Naive B cell (primary cell): Measurements from ENCODE around the gene HAT1. TPM values are rescaled to one million over a fixed set of nuclear protein-coding genes. Genes with fewer than 3 reads are reported as not detected.

Experiments
- ATAC-seq, 2 donors: fragments of 150-1000 bp; cut with Tn5 transposase; 2 replicates each; pipeline ENCODE4 v1.10.0; 2021; ENCODE audit warnings: low read depth in 2 of 2, mild to moderate bottlenecking in 2 of 2, moderate library complexity in 2 of 2
- DNase-seq: peaks from one replicate; pipeline ENCODE4 v3.0.0; 2022
- H3K27ac Mint-ChIP-seq, 6 donors: one replicate each; pipeline ENCODE4 v1.8.0; 2020 to 2022; ENCODE audit warnings: mild to moderate bottlenecking in 6 of 6, mixed read lengths in 6 of 6, moderate library complexity in 5 of 6, inconsistent platforms in 2 of 6
- H3K27me3 Mint-ChIP-seq, 3 donors: one replicate each; pipeline ENCODE4 v1.8.0; 2021 to 2022; ENCODE audit warnings: mixed read lengths in 3 of 3, mild to moderate bottlenecking in 1 of 3
- H3K36me3 Mint-ChIP-seq, 2 donors: one replicate each; pipeline ENCODE4 v1.8.0; 2020 to 2022; ENCODE audit warnings: mixed read lengths in 2 of 2, inconsistent platforms in 1 of 2, mild to moderate bottlenecking in 1 of 2
- H3K4me1 Mint-ChIP-seq, 3 donors: one replicate each; pipeline ENCODE4 v1.8.0; 2020 to 2022; ENCODE audit warnings: mixed read lengths in 3 of 3, inconsistent platforms in 1 of 3, mild to moderate bottlenecking in 1 of 3, moderate library complexity in 1 of 3
- H3K4me3 Mint-ChIP-seq, 8 donors: one replicate each; pipeline ENCODE4 v1.8.0; 2020 to 2022; ENCODE audit warnings: mild to moderate bottlenecking in 8 of 8, mixed read lengths in 8 of 8, moderate library complexity in 8 of 8, inconsistent platforms in 2 of 8
- H3K9me3 Mint-ChIP-seq, 7 donors: one replicate each; pipeline ENCODE4 v1.8.0; 2020 to 2022; ENCODE audit warnings: mixed read lengths in 7 of 7, mild to moderate bottlenecking in 5 of 7, inconsistent platforms in 2 of 7, moderate library complexity in 1 of 7
- polyA plus RNA-seq, 6 donors: library from polyadenylated mRNA; unstranded; fragments of 300-500 nt; fragmentation: Illumina TruSeq; gene quantifications; one replicate each; pipeline ENCODE4 v1.2.3, GENCODE V29; 2021; ENCODE audit warnings: low read depth in 6 of 6

The HAT1 gene, protein sequence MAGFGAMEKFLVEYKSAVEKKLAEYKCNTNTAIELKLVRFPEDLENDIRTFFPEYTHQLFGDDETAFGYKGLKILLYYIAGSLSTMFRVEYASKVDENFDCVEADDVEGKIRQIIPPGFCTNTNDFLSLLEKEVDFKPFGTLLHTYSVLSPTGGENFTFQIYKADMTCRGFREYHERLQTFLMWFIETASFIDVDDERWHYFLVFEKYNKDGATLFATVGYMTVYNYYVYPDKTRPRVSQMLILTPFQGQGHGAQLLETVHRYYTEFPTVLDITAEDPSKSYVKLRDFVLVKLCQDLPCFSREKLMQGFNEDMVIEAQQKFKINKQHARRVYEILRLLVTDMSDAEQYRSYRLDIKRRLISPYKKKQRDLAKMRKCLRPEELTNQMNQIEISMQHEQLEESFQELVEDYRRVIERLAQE
- polyA plus RNA-seq: 100 to 1,000 TPM in 1 of 6 donors, 10 to 100 TPM in 5; 68.9 to 128 (median 75.4) TPM

DNA sequence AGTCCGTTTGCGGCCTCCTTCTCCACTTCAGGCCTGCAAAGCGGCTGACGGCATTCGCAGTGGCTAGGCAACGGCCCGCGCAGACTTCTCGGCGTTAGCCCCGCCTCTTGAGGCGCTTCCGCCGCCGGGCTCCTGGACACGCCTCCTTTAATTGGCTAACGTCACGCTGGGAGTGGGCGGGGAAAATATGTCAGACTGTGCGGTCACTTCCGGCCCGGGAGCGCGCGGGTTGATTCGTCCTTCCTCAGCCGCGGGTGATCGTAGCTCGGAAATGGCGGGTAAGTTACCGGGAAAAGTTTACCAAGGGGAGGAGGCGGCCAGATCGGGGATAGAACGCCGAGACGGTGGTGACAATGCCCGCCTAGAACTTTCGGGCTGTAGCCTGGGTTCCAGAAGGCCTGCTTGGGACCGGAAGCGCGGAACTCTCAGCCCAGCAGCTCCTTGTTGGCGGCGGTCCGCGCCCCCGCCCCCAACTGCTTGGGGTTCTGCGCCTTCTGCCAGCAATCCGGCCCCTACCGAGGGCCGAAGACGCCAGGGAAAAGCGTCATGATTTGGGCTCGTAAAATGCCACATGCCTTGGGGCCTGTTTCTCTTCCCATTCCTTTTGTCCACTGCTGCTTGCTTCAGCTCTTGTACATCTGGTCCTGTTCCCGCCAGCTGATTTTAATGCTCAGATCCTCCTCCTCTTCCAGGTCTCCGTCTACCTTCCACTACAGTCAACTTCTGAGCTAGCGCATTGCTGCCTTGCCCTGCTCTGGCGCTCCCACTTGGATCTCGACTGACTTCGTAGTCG is at the start of gene HAT1:
TSS of gene HAT1 (plus strand) at position 232 of the 793 bp plus-strand sequence. CDS start at position 272, 40 bp downstream.
- no peaks in the 10 kb centered on the region for H3K27me3 Mint-ChIP-seq
- DNase-seq: peak; percentile 97
- H3K4me3 Mint-ChIP-seq: peak within 1 kb of the TSS; percentile 93 to 100 (median 96)
- H3K36me3 Mint-ChIP-seq: peaks cover 0 to 4% of the 10 kb centered on the region in 2 donors
- peaks cover 12 to 34% (median 33%) of the 10 kb centered on the region in 3 donors for H3K4me1 Mint-ChIP-seq
- peak; percentile 94 to 96 for ATAC-seq
- no peaks in the 10 kb centered on the region for H3K9me3 Mint-ChIP-seq
- H3K27ac Mint-ChIP-seq: peak within 1 kb of the TSS; percentile 95 to 100 (median 99)

- no peak overlapping the region for H3K4me3 Mint-ChIP-seq
- H3K36me3 Mint-ChIP-seq: peaks cover 20 to 28% of the 10 kb centered on the region in 2 donors
- no peaks in the 10 kb centered on the region for H3K27me3 Mint-ChIP-seq
- peaks cover 0 to 10% (median 0%) of the 10 kb centered on the region in 7 donors for H3K9me3 Mint-ChIP-seq
- no peak for DNase-seq
- H3K4me1 Mint-ChIP-seq: peaks cover 8 to 15% (median 9%) of the 10 kb centered on the region in 3 donors
- H3K27ac Mint-ChIP-seq: no peak overlapping the region
- no peak for ATAC-seq
These were observed 47.7 kb upstream of the HAT1 start for GRCh38 chr2:171874517-171874916.

- DNase-seq (no peak), ATAC-seq (no peak)
- H3K27me3 Mint-ChIP-seq: no peaks in the 10 kb centered on the region
- peak overlapping the region in 1 of 8 donors; percentile 1 for H3K4me3 Mint-ChIP-seq
- no peak overlapping the region for H3K27ac Mint-ChIP-seq
- peaks cover 8 to 16% (median 9%) of the 10 kb centered on the region in 3 donors for H3K4me1 Mint-ChIP-seq
- peaks cover 20 to 28% of the 10 kb centered on the region in 2 donors for H3K36me3 Mint-ChIP-seq
- peaks cover 0 to 10% (median 0%) of the 10 kb centered on the region in 7 donors for H3K9me3 Mint-ChIP-seq
These were observed 47.3 kb upstream of the HAT1 start for GRCh38 chr2:171874963-171875362.

DNA sequence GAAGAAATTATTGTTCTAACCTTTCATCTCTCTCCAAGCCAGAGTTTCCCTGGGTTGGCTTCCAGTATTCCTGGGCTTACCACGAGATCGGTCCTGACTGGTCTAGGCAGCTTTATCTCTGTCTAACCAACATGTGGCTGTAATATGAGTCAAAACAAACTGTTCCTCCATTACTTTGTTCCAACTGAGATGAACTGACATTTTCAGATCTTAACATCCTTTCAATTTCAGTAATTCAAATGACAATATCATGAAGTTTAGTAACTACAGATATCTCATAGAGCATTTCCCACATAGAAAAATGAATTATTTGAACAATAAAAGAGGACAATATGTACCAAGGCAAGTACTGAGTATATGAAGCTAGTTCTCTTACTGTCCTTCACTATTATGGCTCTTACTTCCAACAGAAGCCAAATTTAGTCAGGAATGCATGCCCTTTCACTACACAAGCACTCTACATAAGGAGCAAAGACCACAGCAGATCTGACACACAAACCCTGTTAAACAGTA is 43.7 kb upstream of the HAT1 start:
- H3K4me3 Mint-ChIP-seq: no peak overlapping the region
- H3K4me1 Mint-ChIP-seq: peaks cover 4 to 17% (median 7%) of the 10 kb centered on the region in 3 donors
- no peaks in the 10 kb centered on the region for H3K27me3 Mint-ChIP-seq
- DNase-seq (no peak), ATAC-seq (no peak)
- no peak overlapping the region for H3K27ac Mint-ChIP-seq
- peaks cover 8 to 11% of the 10 kb centered on the region in 2 donors for H3K36me3 Mint-ChIP-seq
- H3K9me3 Mint-ChIP-seq: peaks cover 0 to 10% (median 0%) of the 10 kb centered on the region in 7 donors

DNA sequence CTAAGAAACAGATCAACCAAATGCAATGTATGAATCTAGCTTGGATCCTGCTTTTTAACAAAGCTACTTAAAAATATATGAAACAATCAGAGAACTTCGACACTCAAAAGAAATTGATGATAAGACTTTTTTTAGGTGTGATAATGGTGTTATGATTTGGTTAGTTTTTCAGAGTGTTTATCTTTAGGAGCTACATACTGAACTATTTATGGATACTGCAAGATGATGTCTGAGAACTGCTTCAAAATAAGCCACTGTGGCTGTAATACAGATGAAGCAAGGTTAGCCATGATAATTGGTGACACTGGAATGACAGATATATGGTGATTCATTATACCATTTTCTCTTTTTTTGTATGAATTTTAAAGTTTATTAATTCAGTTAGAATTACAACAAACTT is 42.4 kb upstream of the HAT1 start:
- no peaks in the 10 kb centered on the region for H3K27me3 Mint-ChIP-seq
- H3K4me3 Mint-ChIP-seq: no peak overlapping the region
- peaks cover 4 to 17% (median 7%) of the 10 kb centered on the region in 3 donors for H3K4me1 Mint-ChIP-seq
- peaks cover 5 to 7% of the 10 kb centered on the region in 2 donors for H3K36me3 Mint-ChIP-seq
- H3K9me3 Mint-ChIP-seq: peaks cover 0 to 6% (median 0%) of the 10 kb centered on the region in 7 donors
- peak overlapping the region in 2 of 6 donors; percentile 26 to 47 for H3K27ac Mint-ChIP-seq
- ATAC-seq (no peak), DNase-seq (no peak)

DNA sequence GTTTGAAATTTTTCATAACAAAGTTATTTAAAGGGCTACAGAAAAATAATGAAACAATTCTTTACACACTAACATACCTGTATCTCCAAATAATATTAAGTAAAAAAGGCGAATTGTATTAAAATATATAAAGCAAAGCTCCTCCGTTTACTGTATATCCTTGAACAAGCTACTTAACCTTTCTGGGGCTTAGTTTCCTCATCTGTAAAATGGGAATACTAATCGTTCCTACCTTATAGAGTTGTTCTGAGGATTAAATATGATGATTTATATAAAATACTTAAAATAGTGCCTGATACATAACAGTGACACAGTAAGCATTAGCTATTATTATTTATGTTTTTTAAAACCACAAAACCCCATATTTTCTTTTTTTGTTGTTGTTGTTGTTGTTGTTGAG is 41.5 kb upstream of the HAT1 start:
- no peak for DNase-seq
- H3K27ac Mint-ChIP-seq: no peak overlapping the region
- no peak overlapping the region for H3K4me3 Mint-ChIP-seq
- ATAC-seq: no peak
- peaks cover 0 to 2% of the 10 kb centered on the region in 2 donors for H3K36me3 Mint-ChIP-seq
- H3K27me3 Mint-ChIP-seq: no peaks in the 10 kb centered on the region
- no peaks in the 10 kb centered on the region for H3K9me3 Mint-ChIP-seq
- peaks cover 4 to 17% (median 7%) of the 10 kb centered on the region in 3 donors for H3K4me1 Mint-ChIP-seq

DNA sequence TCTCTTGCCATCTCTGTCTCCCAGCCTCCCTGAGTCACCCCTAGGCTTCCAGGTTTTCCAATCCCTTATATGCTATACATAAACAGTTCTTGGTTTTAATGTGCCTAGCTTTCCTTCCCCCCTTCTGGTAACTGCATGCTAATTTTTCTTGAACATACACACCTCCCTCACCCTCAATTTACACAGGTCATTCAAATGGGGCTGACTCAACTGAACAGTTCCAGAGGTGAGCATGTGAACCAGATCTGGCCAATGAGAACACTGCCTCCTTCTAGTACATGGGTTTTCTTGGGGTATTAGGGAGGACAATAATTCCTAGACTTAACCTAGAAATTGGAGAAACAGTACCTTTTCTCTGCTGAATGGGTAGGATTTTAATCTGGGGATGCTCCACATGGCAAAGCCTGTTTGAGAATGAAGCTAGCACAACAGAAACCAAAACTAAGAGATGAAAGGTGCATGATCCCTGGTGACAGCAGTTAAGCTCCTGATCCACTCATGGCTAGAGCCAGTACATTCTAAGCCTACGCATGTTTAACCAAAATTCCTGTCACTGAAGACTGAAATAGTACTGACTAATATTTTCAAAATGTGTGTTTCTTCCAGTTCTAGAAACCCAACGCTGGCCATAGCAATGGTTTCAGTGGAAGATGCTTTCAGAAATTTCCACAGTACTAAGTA is 40.0 kb upstream of the HAT1 start:
- Mint-ChIP-seq H3K27ac (no peak overlapping the region), H3K4me1 (peaks cover 3 to 17% (median 4%) of the 10 kb centered on the region in 3 donors), H3K4me3 (no peak overlapping the region), H3K27me3 (no peaks in the 10 kb centered on the region), H3K36me3 (peaks cover 0 to 5% of the 10 kb centered on the region in 2 donors), H3K9me3 (no peaks in the 10 kb centered on the region)
- no peak for DNase-seq
- ATAC-seq: no peak

- no peaks in the 10 kb centered on the region for H3K9me3 Mint-ChIP-seq
- ATAC-seq (no peak), DNase-seq (no peak)
- H3K36me3 Mint-ChIP-seq: peaks cover 0 to 5% of the 10 kb centered on the region in 2 donors
- peak overlapping the region in 3 of 6 donors; percentile 38 to 83 (median 62) for H3K27ac Mint-ChIP-seq
- no peaks in the 10 kb centered on the region for H3K27me3 Mint-ChIP-seq
- no peak overlapping the region for H3K4me3 Mint-ChIP-seq
- H3K4me1 Mint-ChIP-seq: peaks cover 2 to 14% (median 4%) of the 10 kb centered on the region in 3 donors
These were observed 38.9 kb upstream of the HAT1 start for GRCh38 chr2:171883275-171883893.

GRCh38 chr2:171889333-171889732 is 32.9 kb upstream of the HAT1 start:
- Mint-ChIP-seq H3K27me3 (no peaks in the 10 kb centered on the region), H3K4me3 (no peak overlapping the region), H3K36me3 (peaks cover 0 to 15% of the 10 kb centered on the region in 2 donors), H3K27ac (peak overlapping the region in 2 of 6 donors; percentile 27 to 30), H3K9me3 (no peaks in the 10 kb centered on the region), H3K4me1 (peaks cover 12 to 28% (median 25%) of the 10 kb centered on the region in 3 donors)
- DNase-seq (no peak), ATAC-seq (no peak)

DNA sequence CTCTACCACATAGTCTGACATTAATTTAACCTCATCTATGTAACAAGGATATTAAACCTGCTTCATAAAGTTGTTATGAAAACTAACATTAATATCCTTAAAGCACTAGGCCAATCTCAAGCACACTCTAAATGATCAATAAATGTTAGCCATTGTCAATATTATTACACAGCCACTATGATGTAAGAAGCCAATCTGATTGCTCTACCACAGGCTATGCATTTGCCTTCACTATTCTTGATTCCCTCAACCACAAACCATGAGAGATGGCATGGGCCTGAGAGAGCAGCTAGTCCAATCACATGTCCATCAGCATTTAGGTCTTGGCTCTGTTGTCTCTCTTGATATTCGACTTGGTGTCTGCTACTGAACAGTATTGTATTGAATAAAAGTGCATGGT is 32.5 kb upstream of the HAT1 start:
- ATAC-seq (no peak), DNase-seq (no peak)
- Mint-ChIP-seq H3K4me1 (peaks cover 17 to 32% (median 28%) of the 10 kb centered on the region in 3 donors), H3K4me3 (no peak overlapping the region), H3K27ac (peak overlapping the region in 2 of 6 donors; percentile 3 to 8), H3K27me3 (no peaks in the 10 kb centered on the region), H3K36me3 (peaks cover 0 to 15% of the 10 kb centered on the region in 2 donors), H3K9me3 (no peaks in the 10 kb centered on the region)

GRCh38 chr2:171893196-171893823 is 29.0 kb upstream of the HAT1 start:
- peak overlapping the region; percentile 38 to 94 (median 86) for H3K27ac Mint-ChIP-seq
- peaks cover 22 to 33% (median 29%) of the 10 kb centered on the region in 3 donors for H3K4me1 Mint-ChIP-seq
- no peaks in the 10 kb centered on the region for H3K9me3 Mint-ChIP-seq
- DNase-seq (peak; percentile 0), ATAC-seq (no peak)
- H3K27me3 Mint-ChIP-seq: no peaks in the 10 kb centered on the region
- H3K4me3 Mint-ChIP-seq: peak overlapping the region; percentile 97 to 100 (median 98)
- H3K36me3 Mint-ChIP-seq: peaks cover 0 to 10% of the 10 kb centered on the region in 2 donors
